ENCODE results near the gene CYP26B1.

- TF ChIP-seq, protein P1, sequence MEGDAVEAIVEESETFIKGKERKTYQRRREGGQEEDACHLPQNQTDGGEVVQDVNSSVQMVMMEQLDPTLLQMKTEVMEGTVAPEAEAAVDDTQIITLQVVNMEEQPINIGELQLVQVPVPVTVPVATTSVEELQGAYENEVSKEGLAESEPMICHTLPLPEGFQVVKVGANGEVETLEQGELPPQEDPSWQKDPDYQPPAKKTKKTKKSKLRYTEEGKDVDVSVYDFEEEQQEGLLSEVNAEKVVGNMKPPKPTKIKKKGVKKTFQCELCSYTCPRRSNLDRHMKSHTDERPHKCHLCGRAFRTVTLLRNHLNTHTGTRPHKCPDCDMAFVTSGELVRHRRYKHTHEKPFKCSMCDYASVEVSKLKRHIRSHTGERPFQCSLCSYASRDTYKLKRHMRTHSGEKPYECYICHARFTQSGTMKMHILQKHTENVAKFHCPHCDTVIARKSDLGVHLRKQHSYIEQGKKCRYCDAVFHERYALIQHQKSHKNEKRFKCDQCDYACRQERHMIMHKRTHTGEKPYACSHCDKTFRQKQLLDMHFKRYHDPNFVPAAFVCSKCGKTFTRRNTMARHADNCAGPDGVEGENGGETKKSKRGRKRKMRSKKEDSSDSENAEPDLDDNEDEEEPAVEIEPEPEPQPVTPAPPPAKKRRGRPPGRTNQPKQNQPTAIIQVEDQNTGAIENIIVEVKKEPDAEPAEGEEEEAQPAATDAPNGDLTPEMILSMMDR (IDR thresholded peaks at IDR 0.05; ENCODE audit: insufficient read depth, low read depth, low read length): no peak
- TF ChIP-seq EZH2 (IDR thresholded peaks at IDR 0.05; ENCODE audit: insufficient read depth, low read length): no peak
Measured at GRCh38 chr2:72134997-72135800, 12.5 kb downstream of the CYP26B1 start.

All from astrocyte (in vitro differentiated cells and primary cell).